Bone marrow (tissue), 2 donors: Measurements from ENCODE around the gene ARHGAP15.

ENCODE experiments used
- DNase-seq, 2 donors: peaks; one replicate each; lab custom pipeline; 2025; lab: John Stamatoyannopoulos, UW

ARHGAP15 gene

DNA sequence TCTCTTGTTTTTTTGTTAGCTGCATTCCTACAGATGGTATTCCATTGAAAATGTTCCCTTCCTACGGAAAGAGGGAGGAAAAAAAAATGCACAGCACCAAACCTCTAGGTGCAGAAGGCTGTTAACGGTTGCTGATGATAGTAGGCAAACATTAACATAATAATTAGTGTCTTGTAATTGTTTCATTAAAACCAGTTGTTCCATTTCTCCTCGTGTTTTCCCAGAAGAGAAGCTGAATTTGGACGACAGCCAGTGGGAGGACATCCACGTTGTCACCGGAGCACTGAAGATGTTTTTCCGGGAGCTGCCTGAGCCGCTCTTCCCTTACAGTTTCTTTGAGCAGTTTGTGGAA, 494.7 kb downstream of the ARHGAP15 start:
- DNase-seq = no peak

GRCh38 chr2:143629340-143629739, 500.1 kb downstream of the ARHGAP15 start:
- no peak for DNase-seq

DNA sequence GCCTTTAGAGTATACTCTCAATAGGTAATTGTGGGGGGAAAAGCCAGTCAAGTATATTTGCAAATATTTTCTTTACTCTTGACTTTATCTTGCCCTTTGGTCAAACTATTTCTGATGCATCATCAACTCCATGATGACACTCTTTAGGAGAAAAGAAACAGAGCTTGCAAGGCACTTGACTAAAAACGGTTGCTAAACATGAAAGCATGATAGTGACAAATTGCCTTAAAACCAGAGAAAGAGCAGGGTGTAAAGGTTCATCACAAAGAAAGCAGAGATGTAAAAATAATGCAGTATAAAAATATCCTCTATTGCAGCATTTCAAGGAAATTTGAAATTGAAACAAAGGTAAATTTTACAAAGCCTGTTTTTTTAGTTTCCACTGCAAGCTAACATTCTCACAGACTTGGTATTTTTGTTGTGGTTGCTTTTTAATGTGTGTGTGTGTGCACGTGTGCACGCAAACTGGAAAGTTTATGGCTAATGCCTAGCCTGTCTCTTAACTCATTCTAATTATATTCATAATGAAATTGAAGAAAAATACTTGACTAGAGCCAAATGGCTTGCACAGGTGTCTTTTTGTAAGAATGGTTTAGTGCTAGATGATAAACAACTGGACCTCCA, 503.6 kb downstream of the ARHGAP15 start:
- no peak for DNase-seq

GRCh38 chr2:143633419-143633818, 504.2 kb downstream of the ARHGAP15 start:
- no peak for DNase-seq

- no peak for DNase-seq
Measured at GRCh38 chr2:143635302-143635701, 506.1 kb downstream of the ARHGAP15 start.

- DNase-seq = no peak
Measured at GRCh38 chr2:143635936-143636335, 506.7 kb downstream of the ARHGAP15 start.

DNA sequence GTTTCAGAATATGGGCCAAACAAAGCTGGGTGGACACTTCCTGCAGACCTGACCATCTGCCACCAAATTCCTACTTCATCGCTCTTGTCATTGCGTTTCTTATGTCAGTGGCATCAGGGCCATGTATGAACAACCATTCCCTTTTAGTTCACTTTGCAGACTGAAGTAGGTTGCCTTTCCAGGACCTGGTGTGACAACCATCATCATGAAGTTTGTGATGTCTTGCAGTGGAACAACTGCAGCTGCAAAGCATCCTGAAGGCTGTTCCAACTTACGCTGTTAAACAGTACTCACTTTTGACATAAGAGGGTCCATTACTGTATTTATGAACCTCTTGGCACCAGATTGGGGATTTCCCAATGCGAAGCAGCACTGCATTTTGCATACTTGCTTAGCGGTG, 511.6 kb downstream of the ARHGAP15 start:
- DNase-seq = no peak

DNA sequence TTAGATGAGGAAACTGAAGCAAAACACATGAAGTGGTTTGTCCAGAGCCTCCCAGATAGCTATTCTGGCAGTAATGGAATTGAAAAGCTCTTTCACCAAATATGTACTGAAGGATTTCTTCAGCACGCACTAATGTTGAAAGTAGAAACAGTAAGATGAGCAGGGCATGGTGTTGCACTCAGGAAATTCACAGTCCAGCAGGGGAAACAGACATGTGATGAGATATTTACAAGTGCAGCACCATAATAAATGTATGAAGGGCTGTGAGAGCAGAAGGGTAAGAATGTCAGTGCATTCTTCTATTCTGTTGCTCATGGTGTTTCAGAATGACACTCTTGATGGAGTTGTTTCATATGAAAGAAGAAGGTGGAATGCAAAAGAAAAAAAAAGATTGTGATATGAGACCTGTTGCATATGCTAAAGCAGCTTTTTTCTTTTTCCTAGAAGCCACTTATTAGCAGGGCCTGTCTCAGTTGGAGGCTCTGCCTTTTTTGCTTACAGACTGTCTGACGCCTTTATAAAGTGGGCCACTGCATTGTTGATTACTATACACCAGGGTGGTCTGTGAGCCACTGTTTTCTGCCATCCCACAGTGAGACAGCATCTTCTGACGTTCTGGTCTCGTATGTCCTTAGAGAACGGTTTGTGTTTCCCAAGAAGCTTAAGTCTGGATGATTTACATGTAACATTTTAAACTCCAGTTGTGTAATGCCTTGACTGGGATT, 516.9 kb downstream of the ARHGAP15 start:
- DNase-seq = no peak

GRCh38 chr2:143649226-143649740, 520.1 kb downstream of the ARHGAP15 start:
- DNase-seq = no peak

- DNase-seq = no peak
Measured at GRCh38 chr2:143652692-143653091, 523.5 kb downstream of the ARHGAP15 start.

DNA sequence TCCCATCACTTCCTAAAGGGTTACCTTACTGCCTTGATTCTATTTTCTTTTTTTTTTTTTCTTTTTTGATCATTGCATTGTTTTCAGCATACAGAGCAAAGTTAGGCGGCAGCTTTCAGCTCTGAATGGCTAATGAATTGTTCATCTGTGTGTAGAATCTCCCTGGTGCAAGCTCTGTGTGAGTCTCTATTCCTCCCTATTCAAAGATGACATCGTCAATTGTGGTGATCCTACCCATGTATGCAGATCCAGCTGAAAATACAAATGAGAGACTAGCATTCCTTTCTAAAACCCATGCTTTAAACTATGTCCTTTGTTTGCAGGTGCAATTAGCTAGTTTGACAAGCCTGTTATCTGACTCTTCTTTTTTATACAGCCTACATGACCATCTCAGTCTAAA, 539.0 kb downstream of the ARHGAP15 start:
- DNase-seq = no peak

DNA sequence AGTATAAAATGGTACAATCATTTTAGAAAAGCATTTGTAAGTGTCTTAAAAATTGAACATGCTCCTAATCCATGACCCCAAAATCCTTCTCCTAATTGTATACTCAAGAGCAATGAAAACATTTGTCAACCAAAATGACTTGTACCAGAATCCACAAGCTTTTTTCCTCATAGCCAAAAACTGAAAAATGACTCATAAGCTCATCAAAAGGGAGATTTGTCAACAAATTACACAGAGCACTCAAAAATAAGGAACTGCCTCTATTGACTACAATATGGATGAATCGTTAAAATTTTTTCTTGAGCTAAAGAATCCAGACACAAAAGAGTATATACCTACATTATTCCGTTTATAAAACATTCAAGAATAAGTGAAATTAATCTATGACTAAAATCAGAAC, 544.8 kb downstream of the ARHGAP15 start:
- peak in 1 of 2 donors; percentile 14 for DNase-seq

DNA sequence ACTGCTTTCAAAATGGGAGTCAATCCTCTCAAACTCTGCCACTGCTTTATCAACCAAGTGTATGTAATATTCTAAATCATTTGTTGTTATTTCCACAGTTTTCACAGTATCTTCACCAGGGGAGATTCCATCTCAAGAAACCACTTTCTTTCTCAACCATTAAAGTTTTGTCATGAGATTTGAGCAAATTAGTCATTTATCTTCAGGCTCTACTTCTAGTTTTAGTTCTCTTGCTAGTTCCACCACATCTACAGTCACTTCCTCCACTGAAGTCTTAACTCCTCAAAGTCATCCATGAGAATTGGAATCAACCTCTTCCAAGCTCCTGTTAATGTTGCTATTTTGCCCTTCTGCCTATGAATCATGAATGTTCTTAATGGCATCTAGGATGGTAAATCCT, 545.8 kb downstream of the ARHGAP15 start:
- no peak for DNase-seq

GRCh38 chr2:143679617-143680016, 550.4 kb downstream of the ARHGAP15 start:
- DNase-seq = no peak

- DNase-seq = no peak
Measured at GRCh38 chr2:143680885-143681405, 551.7 kb downstream of the ARHGAP15 start.

- peak in 1 of 2 donors; percentile 17 for DNase-seq
Measured at GRCh38 chr2:143682436-143683055, 553.3 kb downstream of the ARHGAP15 start.

- no peak for DNase-seq
Measured at GRCh38 chr2:143683977-143684376, 554.8 kb downstream of the ARHGAP15 start.

- no peak for DNase-seq
Measured at GRCh38 chr2:143684551-143685320, 555.5 kb downstream of the ARHGAP15 start.

DNA sequence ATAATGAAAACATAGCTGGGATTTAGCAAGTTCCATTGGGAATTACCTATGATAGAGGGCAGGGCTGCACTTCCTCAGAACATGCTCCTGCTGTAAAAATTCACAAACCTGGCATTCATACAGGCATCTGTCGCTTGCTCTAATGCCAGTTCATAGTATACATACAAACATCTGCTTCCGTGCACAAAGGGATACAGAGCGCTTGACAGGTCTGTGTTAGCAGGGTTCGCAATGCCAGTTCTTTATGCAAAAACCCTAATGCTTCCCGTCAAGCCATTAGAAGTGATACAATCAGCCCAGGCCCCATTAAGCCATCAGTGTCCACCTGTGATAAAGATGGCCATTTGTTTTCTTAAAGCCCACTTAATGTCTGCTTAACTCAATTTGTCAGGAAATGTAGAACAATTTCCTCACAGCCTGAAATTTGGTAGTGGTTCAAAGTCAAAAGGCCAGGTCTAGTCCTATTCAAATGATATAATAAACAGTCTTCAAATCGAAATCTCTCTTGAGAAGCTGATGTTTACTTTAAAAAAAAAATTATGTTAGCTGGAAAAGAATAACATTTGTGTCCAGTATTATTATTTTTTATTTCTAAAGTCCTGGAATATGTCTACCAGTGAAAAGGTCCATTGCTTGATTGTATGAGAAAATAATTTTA, 556.3 kb downstream of the ARHGAP15 start:
- DNase-seq = no peak

DNA sequence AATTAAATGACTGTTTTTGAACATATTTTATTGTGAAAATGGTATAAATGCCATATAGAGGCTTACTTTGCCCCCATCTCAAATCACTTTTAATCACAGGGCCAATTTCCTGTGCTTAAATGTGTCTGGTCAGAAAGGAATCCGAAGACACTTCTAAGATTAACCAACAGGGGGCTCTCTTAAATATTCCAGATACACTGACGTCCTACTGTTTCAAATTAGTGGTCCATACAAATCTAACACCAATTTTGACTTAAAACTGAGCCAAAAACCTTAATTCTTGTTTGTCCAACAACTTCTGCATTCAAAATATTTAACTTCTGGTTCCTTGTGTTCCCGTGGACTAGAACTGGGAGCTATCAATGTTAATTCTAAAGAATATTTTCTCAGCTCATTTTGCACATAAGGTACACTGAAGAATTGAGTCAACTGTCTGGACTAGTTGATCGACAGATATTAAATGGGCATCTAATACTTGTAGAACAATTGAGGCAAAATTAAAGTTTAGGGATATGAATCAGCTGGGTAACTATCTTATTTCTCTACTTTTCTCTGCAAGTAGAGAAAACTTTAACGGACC, 557.5 kb downstream of the ARHGAP15 start:
- DNase-seq = no peak

GRCh38 chr2:143688248-143688647, 559.0 kb downstream of the ARHGAP15 start:
- DNase-seq = no peak
